Kidney epithelial cell (primary cell): Measurements from ENCODE around the gene SCNN1G. TPM values are rescaled to one million over a fixed set of nuclear protein-coding genes. Genes with fewer than 3 reads are reported as not detected.
A peak's percentile ranks its signal among the peaks of the same experiment; 100 is the strongest.
"Not testable (repeated sequence)": the region's sequence is repeated elsewhere in the genome, so short reads cannot be mapped to it uniquely, and the experiment has no call there.

Experiments used
- DNase-seq: peaks from one replicate; pipeline ENCODE4 v3.0.0-alpha.2; 2010; ENCODE audit warnings: low read depth
- H3K27me3 ChIP-seq: 2 replicates; pipeline ENCODE4 v1.6.0; 2011; ENCODE audit warnings: low read length; ENCODE audit not compliant: control insufficient read depth, insufficient read depth
- H3K36me3 ChIP-seq: 2 replicates; pipeline ENCODE4 v1.5.1; 2011; ENCODE audit warnings: low read length; ENCODE audit not compliant: control insufficient read depth, insufficient read depth
- H3K4me3 ChIP-seq: 2 replicates; pipeline ENCODE4 v1.5.1; 2011; ENCODE audit warnings: low read depth, mild to moderate bottlenecking, control low read depth, low read length
- total RNA-seq: library from RNA; depleted of rRNA; stranded (reverse); fragments of >200 nt; gene quantifications from 2 replicates; pipeline ENCODE4 v1.2.3, GENCODE V29; 2015
- TF ChIP-seq, protein P1 (sequence below): IDR thresholded peaks from 2 replicates; pipeline ENCODE4 v1.5.1; 2011; ENCODE audit warnings: mild to moderate bottlenecking, moderate library complexity, low read length, control low read depth, inconsistent platforms; ENCODE audit not compliant: insufficient read depth, poor library complexity, severe bottlenecking

The SCNN1G gene
- total RNA-seq, 1 donor from 2014 or later, result not detected

- TF ChIP-seq, protein P1, sequence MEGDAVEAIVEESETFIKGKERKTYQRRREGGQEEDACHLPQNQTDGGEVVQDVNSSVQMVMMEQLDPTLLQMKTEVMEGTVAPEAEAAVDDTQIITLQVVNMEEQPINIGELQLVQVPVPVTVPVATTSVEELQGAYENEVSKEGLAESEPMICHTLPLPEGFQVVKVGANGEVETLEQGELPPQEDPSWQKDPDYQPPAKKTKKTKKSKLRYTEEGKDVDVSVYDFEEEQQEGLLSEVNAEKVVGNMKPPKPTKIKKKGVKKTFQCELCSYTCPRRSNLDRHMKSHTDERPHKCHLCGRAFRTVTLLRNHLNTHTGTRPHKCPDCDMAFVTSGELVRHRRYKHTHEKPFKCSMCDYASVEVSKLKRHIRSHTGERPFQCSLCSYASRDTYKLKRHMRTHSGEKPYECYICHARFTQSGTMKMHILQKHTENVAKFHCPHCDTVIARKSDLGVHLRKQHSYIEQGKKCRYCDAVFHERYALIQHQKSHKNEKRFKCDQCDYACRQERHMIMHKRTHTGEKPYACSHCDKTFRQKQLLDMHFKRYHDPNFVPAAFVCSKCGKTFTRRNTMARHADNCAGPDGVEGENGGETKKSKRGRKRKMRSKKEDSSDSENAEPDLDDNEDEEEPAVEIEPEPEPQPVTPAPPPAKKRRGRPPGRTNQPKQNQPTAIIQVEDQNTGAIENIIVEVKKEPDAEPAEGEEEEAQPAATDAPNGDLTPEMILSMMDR, result no peak
- DNase-seq, result no peak
- H3K4me3 ChIP-seq, result no peak overlapping the region
- H3K27me3 ChIP-seq, result no peaks in the 10 kb centered on the region
- H3K36me3 ChIP-seq, result no peaks in the 10 kb centered on the region
Observed at GRCh38 chr16:23141033-23141432, 41.5 kb upstream of the SCNN1G start.

DNA sequence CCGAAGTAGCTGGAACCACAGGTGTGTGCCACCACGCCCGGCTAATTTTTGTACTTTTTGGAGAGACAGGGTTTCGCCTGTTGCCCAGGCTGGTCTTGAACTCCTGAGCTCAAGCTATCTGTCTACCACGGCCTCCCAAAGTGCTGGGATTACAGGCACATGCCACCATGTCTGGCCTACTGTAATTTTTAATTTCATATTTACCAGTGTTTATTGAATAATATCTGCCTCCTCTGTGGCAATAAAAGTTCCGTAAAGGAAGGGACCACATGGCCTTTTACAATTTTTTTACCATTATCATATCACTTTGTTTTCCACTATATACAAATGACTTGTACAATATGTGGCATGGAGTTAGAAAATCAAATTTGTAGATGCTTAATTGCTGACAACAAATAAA, 41.0 kb upstream of the SCNN1G start:
- Histone ChIP-seq H3K36me3 (no peaks in the 10 kb centered on the region), H3K4me3 (no peak overlapping the region), H3K27me3 (no peaks in the 10 kb centered on the region)
- DNase-seq, result no peak
- TF ChIP-seq, protein P1, result no peak

DNA sequence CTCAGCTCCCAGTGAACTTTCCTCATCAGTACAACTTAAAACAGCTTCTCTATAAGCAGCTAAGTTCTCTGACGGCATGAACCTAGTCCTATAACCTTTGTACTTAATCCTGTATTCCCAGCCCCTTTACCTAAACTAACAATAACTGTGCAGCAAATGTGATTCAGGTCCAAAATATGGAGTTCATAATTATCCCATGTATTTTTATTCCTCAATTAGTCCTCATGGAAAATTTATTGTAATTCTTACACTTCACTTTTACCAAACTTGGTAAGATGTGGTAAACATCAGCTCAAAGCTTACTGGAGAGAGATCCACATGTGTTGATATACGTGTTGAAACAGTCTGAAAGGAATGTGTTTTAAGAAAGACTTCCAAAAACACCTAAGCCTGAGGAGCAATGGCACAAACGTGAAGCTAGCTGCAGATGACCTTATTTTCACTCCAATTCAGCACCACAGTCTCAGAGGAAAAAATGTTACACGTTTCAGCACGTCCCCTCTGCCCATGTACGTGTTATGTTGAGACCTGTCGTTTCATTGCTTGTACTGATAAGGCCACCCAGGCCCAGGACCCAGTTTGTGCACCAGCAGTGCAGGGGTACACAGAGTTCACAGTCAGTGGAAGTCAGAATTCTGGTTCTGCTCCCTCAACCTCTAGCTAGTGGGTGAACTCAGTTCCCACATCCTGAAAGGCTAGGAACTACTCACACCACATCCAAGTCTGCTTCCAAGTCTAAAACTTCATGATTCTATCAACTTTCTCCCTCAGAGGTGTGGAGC, 40.4 kb upstream of the SCNN1G start:
- DNase-seq, result no peak
- H3K4me3 ChIP-seq, result no peak overlapping the region
- no peaks in the 10 kb centered on the region for H3K27me3 ChIP-seq
- H3K36me3 ChIP-seq, result no peaks in the 10 kb centered on the region
- TF ChIP-seq, protein P1, result no peak

- no peak for DNase-seq
- Histone ChIP-seq H3K4me3 (no peak overlapping the region), H3K27me3 (no peaks in the 10 kb centered on the region), H3K36me3 (no peaks in the 10 kb centered on the region)
- TF ChIP-seq, protein P1, result no peak
Observed at GRCh38 chr16:23143391-23143790, 39.2 kb upstream of the SCNN1G start.

GRCh38 chr16:23144393-23144792, 38.2 kb upstream of the SCNN1G start:
- not testable (repeated sequence) for H3K36me3 ChIP-seq, DNase-seq, H3K27me3 ChIP-seq, H3K4me3 ChIP-seq

- no peaks in the 10 kb centered on the region for H3K27me3 ChIP-seq
- peak; percentile 56 for DNase-seq
- TF ChIP-seq, protein P1, result no peak
- no peak overlapping the region for H3K4me3 ChIP-seq
- no peaks in the 10 kb centered on the region for H3K36me3 ChIP-seq
Observed at GRCh38 chr16:23145186-23145585, 37.4 kb upstream of the SCNN1G start.
